ENCODE data around the gene PODNL1.
A peak's percentile ranks its signal among the peaks of the same experiment; 100 is the strongest.

PODNL1 gene

DNA sequence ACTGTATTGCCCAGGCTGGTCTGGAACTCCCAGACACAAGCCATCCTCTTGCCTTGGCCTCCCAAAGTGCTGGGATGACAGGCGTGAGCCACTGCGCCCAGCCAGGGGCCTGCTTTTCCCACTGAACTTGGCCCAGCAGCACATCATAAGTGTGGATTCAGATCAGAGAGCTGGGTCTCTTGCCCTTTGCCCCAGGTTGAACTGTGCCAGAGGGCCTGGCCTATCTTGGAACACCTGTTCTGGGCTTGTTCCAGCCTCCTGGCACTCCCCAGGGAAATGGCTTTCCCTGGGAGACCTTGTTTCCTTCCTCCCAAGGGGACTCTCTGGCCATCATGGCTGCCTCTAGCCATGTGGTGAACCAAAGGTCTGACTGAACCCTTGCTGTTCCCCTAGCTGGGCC lies 28.8 kb downstream of the PODNL1 start:
- ChIA-PET CTCF (interaction anchor here (1.3 kb wide), 1 partner anchor 9 kb away, joined by 5 read pairs; no protein-coding TSS in a partner anchor), POLR2A (interaction anchor here (0.7 kb wide), 1 partner anchor 74 kb away, joined by 6 read pairs; no protein-coding TSS in a partner anchor)
- WGBS (ENCODE audit: insufficient coverage): 100% methylated on average over 2 of the region's 2 CpGs
- Histone ChIP-seq H3K27me3 (replicated peaks in 2 of 5; ENCODE audit: control insufficient read depth in 4 of 5, insufficient read depth in 5 of 5, low read length in 4 of 5) (no peaks in the 10 kb centered on the region), H3K36me3 (ENCODE audit: control insufficient read depth in 4 of 4, insufficient read depth in 4 of 4, low read length in 3 of 4) (peaks cover 8 to 38% (median 19%) of the 10 kb centered on the region in 4 experiments), H3K4me1 (ENCODE audit: control extremely low read depth in 1 of 4, control insufficient read depth in 4 of 4, insufficient read depth in 4 of 4, low read length in 3 of 4) (peaks cover 0 to 15% (median 11%) of the 10 kb centered on the region in 4 experiments), H3K27ac (ENCODE audit: insufficient read depth in 1 of 2, low read depth in 1 of 2, low read length in 2 of 2, poor library complexity in 1 of 2, severe bottlenecking in 2 of 2) (no peak overlapping the region), H3K4me3 (ENCODE audit: control insufficient read depth in 1 of 7, extremely low read depth in 1 of 7, insufficient read depth in 4 of 7, low read depth in 2 of 7, low read length in 6 of 7) (no peak overlapping the region), H3K9me3 (ENCODE audit: control extremely low read depth in 1 of 5, control insufficient read depth in 4 of 5, insufficient read depth in 2 of 5, low read depth in 1 of 5, low read length in 4 of 5) (no peaks in the 10 kb centered on the region)
- DNase-seq: no peak

DNA sequence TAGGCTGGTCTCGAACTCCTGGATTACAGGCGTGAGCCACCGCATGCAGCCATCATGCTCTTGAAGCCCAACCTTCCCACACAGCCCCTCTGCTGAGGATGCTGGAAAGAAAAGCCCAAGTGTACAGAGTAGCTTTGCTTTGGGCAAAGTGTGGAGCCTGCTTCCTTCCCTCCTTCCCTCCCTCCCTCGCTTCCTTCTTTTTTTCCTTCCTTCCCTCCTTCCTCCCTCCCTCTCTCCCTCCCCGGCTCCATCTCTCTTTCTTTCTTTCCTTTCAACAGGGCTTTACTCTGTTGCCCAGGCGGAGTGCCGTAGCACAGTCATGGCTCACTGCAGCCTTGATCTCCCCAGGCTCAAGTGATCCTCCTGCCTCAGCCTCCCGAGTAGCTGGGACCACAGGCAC lies 29.5 kb downstream of the PODNL1 start:
- Histone ChIP-seq H3K27ac (ENCODE audit: insufficient read depth in 1 of 2, low read depth in 1 of 2, low read length in 2 of 2, poor library complexity in 1 of 2, severe bottlenecking in 2 of 2) (no peak overlapping the region), H3K4me3 (ENCODE audit: control insufficient read depth in 1 of 7, extremely low read depth in 1 of 7, insufficient read depth in 4 of 7, low read depth in 2 of 7, low read length in 6 of 7) (no peak overlapping the region), H3K27me3 (replicated peaks in 2 of 5; ENCODE audit: control insufficient read depth in 4 of 5, insufficient read depth in 5 of 5, low read length in 4 of 5) (no peaks in the 10 kb centered on the region), H3K36me3 (ENCODE audit: control insufficient read depth in 4 of 4, insufficient read depth in 4 of 4, low read length in 3 of 4) (peaks cover 8 to 34% (median 19%) of the 10 kb centered on the region in 4 experiments), H3K4me1 (ENCODE audit: control extremely low read depth in 1 of 4, control insufficient read depth in 4 of 4, insufficient read depth in 4 of 4, low read length in 3 of 4) (peaks cover 0 to 16% (median 13%) of the 10 kb centered on the region in 4 experiments), H3K9me3 (ENCODE audit: control extremely low read depth in 1 of 5, control insufficient read depth in 4 of 5, insufficient read depth in 2 of 5, low read depth in 1 of 5, low read length in 4 of 5) (no peaks in the 10 kb centered on the region)
- POLR2A ChIA-PET: no interaction called here
- DNase-seq: no peak
- CTCF ChIA-PET: interaction anchor here (0.9 to 1.3 kb wide), 2 partner anchors 10 to 35 kb away, joined by 3 to 5 read pairs; no protein-coding TSS in a partner anchor
- WGBS (ENCODE audit: insufficient coverage): 96% methylated on average over 8 of the region's 8 CpGs

DNA sequence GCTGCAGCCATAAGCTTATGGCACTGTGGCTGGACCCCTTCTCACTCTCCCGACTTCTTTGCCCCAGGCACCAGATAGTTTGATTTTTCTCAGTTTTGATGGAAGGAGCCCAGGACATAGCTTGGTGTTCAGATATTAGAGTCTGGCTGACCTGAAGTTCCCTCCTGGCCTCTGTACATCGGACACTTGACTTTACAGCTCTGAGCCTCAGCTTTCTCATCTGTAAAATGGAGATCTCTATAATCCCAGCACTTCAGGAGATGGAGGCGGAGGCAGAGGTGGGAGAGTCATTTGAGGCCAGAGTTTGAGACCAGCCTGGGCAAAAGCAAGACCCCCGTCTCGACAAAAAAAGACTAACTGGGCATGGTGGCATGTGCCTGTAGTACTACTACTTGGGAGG lies 31.3 kb downstream of the PODNL1 start:
- CTCF ChIA-PET: interaction anchor here (0.8 to 1.6 kb wide), 5 partner anchors 9 to 207 kb away, joined by 3 to 5 read pairs (median 3); partner anchors contain the start of genes IL27RA and PODNL1
- peaks cover 0 to 16% (median 14%) of the 10 kb centered on the region in 4 experiments for H3K4me1 ChIP-seq (ENCODE audit: control extremely low read depth in 1 of 4, control insufficient read depth in 4 of 4, insufficient read depth in 4 of 4, low read length in 3 of 4)
- H3K27ac ChIP-seq (ENCODE audit: insufficient read depth in 1 of 2, low read depth in 1 of 2, low read length in 2 of 2, poor library complexity in 1 of 2, severe bottlenecking in 2 of 2): peak overlapping the region in 1 of 2 experiments; percentile 58

DNA sequence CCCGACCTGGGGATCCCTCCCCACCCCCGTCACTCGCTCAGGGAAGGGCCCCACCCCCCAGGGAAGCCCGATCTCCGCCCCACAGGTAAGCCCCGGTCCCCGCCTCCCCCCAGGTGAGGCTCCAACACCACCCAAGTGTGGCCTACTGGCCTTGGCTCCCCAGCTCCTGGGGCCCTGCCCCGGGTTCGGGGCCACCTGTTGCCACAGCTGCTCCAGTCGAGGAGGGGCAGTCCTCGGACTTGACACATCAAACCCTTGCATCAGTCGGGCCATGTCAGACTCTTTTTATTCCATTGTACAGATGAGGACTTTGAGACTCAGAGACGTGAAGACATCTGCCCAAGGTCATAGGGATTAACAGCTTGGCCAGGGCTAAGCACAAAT lies 31.7 kb downstream of the PODNL1 start:
- ChIA-PET CTCF (interaction anchor here (0.9 to 1.6 kb wide), 4 partner anchors 10 to 207 kb away, joined by 3 to 5 read pairs (median 3); partner anchors contain the start of gene PODNL1), POLR2A (interaction anchor here (1.1 kb wide), 1 partner anchor 26 kb away, joined by 3 read pairs; no protein-coding TSS in a partner anchor)
- no peaks in the 10 kb centered on the region for H3K27me3 ChIP-seq (replicated peaks in 2 of 5; ENCODE audit: control insufficient read depth in 4 of 5, insufficient read depth in 5 of 5, low read length in 4 of 5)
- WGBS (ENCODE audit: insufficient coverage): 1% methylated on average over 10 of the region's 13 CpGs
- H3K4me3 ChIP-seq (ENCODE audit: control insufficient read depth in 1 of 7, extremely low read depth in 1 of 7, insufficient read depth in 4 of 7, low read depth in 2 of 7, low read length in 6 of 7): peak overlapping the region; percentile 42 to 91 (median 81)
- H3K27ac ChIP-seq (ENCODE audit: insufficient read depth in 1 of 2, low read depth in 1 of 2, low read length in 2 of 2, poor library complexity in 1 of 2, severe bottlenecking in 2 of 2): peak overlapping the region in 1 of 2 experiments; percentile 58
- H3K9me3 ChIP-seq (ENCODE audit: control extremely low read depth in 1 of 5, control insufficient read depth in 4 of 5, insufficient read depth in 2 of 5, low read depth in 1 of 5, low read length in 4 of 5): no peaks in the 10 kb centered on the region
- peaks cover 3 to 17% (median 8%) of the 10 kb centered on the region in 4 experiments for H3K36me3 ChIP-seq (ENCODE audit: control insufficient read depth in 4 of 4, insufficient read depth in 4 of 4, low read length in 3 of 4)
- peaks cover 0 to 16% (median 14%) of the 10 kb centered on the region in 4 experiments for H3K4me1 ChIP-seq (ENCODE audit: control extremely low read depth in 1 of 4, control insufficient read depth in 4 of 4, insufficient read depth in 4 of 4, low read length in 3 of 4)
- no peak for DNase-seq

More for the DNA sequence above, 31.3 kb downstream of the PODNL1 start:
- POLR2A ChIA-PET: no interaction called here
- no peaks in the 10 kb centered on the region for H3K27me3 ChIP-seq (replicated peaks in 2 of 5; ENCODE audit: control insufficient read depth in 4 of 5, insufficient read depth in 5 of 5, low read length in 4 of 5)
- peaks cover 3 to 17% (median 8%) of the 10 kb centered on the region in 4 experiments for H3K36me3 ChIP-seq (ENCODE audit: control insufficient read depth in 4 of 4, insufficient read depth in 4 of 4, low read length in 3 of 4)
- H3K4me3 ChIP-seq (ENCODE audit: control insufficient read depth in 1 of 7, extremely low read depth in 1 of 7, insufficient read depth in 4 of 7, low read depth in 2 of 7, low read length in 6 of 7): peak overlapping the region in 6 of 7 experiments; percentile 68 to 91 (median 83)
- 84% methylated on average over 3 of the region's 5 CpGs for WGBS (ENCODE audit: insufficient coverage)
- no peak for DNase-seq
- H3K9me3 ChIP-seq (ENCODE audit: control extremely low read depth in 1 of 5, control insufficient read depth in 4 of 5, insufficient read depth in 2 of 5, low read depth in 1 of 5, low read length in 4 of 5): no peaks in the 10 kb centered on the region

DNA sequence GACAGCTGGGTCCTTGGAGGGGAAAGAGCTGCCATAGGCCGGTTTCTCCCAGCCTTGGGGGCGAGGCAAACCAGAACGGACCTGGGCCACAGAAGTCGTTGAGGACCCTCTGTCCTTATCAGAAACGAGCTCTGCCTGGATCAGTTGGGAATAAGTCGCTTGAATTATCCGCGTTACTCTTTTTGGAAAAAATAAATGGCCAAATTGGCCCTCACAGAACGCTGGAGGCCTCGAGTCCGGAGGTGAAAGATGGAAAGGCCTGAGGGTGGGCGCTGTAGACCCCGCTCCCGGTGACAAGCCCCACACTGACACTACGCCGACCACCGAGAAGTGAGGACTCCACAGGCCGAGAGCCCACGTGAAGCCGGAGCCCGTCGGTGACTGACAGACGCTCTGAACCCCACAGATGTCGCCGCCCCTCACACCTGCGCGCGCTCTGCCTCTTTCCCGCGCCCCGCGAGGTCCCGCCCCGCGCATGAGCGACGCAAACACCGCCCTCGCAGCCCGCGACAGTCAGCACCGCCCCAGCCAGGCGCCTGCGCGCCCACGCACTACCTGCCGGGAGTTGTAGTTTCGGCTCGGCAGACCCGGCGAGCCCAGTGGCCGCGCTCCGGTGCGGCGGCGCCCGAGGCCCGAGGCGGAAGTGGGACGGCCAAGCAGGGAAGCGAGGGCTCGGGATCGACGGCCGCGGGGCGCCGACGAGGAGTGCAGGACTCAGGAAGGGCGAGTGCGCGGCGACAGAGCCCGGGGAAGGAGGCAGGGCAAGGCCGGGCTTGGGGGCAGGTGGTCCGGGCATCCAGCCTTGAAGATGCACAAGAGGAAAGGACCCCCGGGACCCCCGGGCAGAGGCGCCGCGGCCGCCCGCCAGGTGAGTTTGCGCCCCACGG lies 32.3 kb downstream of the PODNL1 start, which contains the start of the genes BRME1 and CC2D1A:
TSS of gene BRME1 (minus strand) at position 484 of the 887 bp plus-strand sequence. CDS start 1,225 bp downstream, outside the sequence.
TSS of gene CC2D1A (plus strand) at position 568 of the 887 bp plus-strand sequence. CDS start at position 809, 241 bp downstream.
- H3K9me3 ChIP-seq (ENCODE audit: control extremely low read depth in 1 of 5, control insufficient read depth in 4 of 5, insufficient read depth in 2 of 5, low read depth in 1 of 5, low read length in 4 of 5): no peaks in the 10 kb centered on the region
- H3K4me3 ChIP-seq (ENCODE audit: control insufficient read depth in 1 of 7, extremely low read depth in 1 of 7, insufficient read depth in 4 of 7, low read depth in 2 of 7, low read length in 6 of 7): peak within 1 kb of the TSS; percentile 42 to 91 (median 81)
- peak within 1 kb of the TSS in 1 of 2 experiments; percentile 58 for H3K27ac ChIP-seq (ENCODE audit: insufficient read depth in 1 of 2, low read depth in 1 of 2, low read length in 2 of 2, poor library complexity in 1 of 2, severe bottlenecking in 2 of 2)
- 7% methylated on average over 76 of the region's 86 CpGs for WGBS (ENCODE audit: insufficient coverage)
- H3K36me3 ChIP-seq (ENCODE audit: control insufficient read depth in 4 of 4, insufficient read depth in 4 of 4, low read length in 3 of 4): peaks cover under 1 to 12% (median 5%) of the 10 kb centered on the region in 4 experiments
- H3K27me3 ChIP-seq (replicated peaks in 2 of 5; ENCODE audit: control insufficient read depth in 4 of 5, insufficient read depth in 5 of 5, low read length in 4 of 5): no peaks in the 10 kb centered on the region
- ChIA-PET POLR2A (interaction anchor here (1.1 kb wide), 1 partner anchor 25 kb away, joined by 3 read pairs; no protein-coding TSS in a partner anchor), CTCF (interaction anchor here (0.9 to 1.6 kb wide), 4 partner anchors 10 to 173 kb away, joined by 3 to 5 read pairs (median 4); no protein-coding TSS in a partner anchor)
- peaks cover 0 to 16% (median 14%) of the 10 kb centered on the region in 4 experiments for H3K4me1 ChIP-seq (ENCODE audit: control extremely low read depth in 1 of 4, control insufficient read depth in 4 of 4, insufficient read depth in 4 of 4, low read length in 3 of 4)
- DNase-seq: peak; percentile 84 to 88 (median 88)

DNA sequence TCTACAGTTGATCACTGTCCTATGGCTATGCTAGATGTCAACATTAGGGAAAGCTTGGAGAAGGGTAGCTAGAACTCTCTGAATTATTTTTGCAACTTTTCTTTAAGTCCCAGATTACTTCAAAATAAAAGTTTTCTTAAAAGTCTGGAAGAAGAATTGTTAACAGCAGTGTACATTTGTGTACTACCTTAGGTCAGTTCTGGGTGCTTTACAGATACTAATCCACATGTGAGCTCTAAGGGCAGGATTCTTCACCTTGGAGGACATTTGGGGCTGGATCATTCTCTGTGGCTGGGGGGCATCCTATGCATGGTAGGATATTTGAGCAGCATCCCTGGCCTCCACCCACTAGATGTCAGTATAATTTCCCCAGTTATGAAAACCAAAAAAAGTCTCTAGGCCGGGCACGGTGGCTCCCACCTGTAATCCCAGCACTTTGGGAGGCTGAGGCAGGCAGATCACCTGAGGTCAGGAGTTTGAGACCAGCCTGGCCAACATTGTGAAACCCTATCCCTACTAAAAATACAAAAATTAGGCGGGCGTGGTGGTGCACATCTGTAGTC lies 35.1 kb downstream of the PODNL1 start:
- CTCF ChIA-PET: interaction anchor here (1.0 to 3.2 kb wide), 10 partner anchors 9 to 166 kb away, joined by 3 to 8 read pairs (median 4); no protein-coding TSS in a partner anchor
- no peaks in the 10 kb centered on the region for H3K36me3 ChIP-seq (ENCODE audit: control insufficient read depth in 4 of 4, insufficient read depth in 4 of 4, low read length in 3 of 4)
- DNase-seq: peak; percentile 38 to 54 (median 44)
- H3K4me3 ChIP-seq (ENCODE audit: control insufficient read depth in 1 of 7, extremely low read depth in 1 of 7, insufficient read depth in 4 of 7, low read depth in 2 of 7, low read length in 6 of 7): no peak overlapping the region
- POLR2A ChIA-PET: no interaction called here
- peaks cover 0 to 16% (median 14%) of the 10 kb centered on the region in 4 experiments for H3K4me1 ChIP-seq (ENCODE audit: control extremely low read depth in 1 of 4, control insufficient read depth in 4 of 4, insufficient read depth in 4 of 4, low read length in 3 of 4)
- H3K27me3 ChIP-seq (replicated peaks in 2 of 5; ENCODE audit: control insufficient read depth in 4 of 5, insufficient read depth in 5 of 5, low read length in 4 of 5): no peaks in the 10 kb centered on the region
- no peaks in the 10 kb centered on the region for H3K9me3 ChIP-seq (ENCODE audit: control extremely low read depth in 1 of 5, control insufficient read depth in 4 of 5, insufficient read depth in 2 of 5, low read depth in 1 of 5, low read length in 4 of 5)
- H3K27ac ChIP-seq (ENCODE audit: insufficient read depth in 1 of 2, low read depth in 1 of 2, low read length in 2 of 2, poor library complexity in 1 of 2, severe bottlenecking in 2 of 2): no peak overlapping the region
- WGBS (ENCODE audit: insufficient coverage): 59% methylated on average over 4 of the region's 4 CpGs

All from common myeloid progenitor, CD34-positive (primary cell).